ENCODE data around the gene ITGA4. TPM values are rescaled to one million over a fixed set of nuclear protein-coding genes. Genes with fewer than 3 reads are reported as not detected.

Gene ITGA4
- total and polyA plus RNA-seq, 2 of the 13 experiments (the other 11 are each of a cell fraction or from before 2014, with no cell fraction given), result not detected

DNA sequence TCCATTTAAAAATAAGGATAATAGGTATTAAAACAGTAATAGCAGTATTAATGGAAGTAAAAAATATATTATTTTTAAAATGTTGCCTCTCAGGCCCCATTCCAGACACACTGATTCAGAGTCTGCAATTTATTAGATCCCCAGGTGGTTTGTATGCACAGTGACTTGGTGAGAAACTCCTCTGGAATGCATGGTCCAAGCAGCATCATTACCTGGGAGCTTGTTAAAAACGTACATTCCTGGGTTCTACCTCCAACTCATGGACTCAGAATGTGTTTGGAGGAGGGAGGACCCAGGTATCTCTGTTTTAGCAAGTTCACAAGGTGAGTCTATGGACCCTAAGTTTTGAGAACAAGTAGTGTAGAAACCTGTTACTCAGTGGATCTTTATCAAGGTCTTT is 95.6 kb downstream of the ITGA4 start:
- no peaks in the 10 kb centered on the region for H3K27me3 ChIP-seq (ENCODE audit: control insufficient read depth in 1 of 2, insufficient read depth in 2 of 2, low read length in 2 of 2)
- no peak overlapping the region for H3K4me2 ChIP-seq (ENCODE audit: low read depth, low read length)
- CTCF ChIA-PET (ENCODE audit: low intra/inter-chr PET ratio, low total read pairs), result no interaction called here
- intact Hi-C loops (cut with micrococcal nuclease; ENCODE audit: unreplicated experiment), result no loop called here
- no peak for FAIRE-seq
- no peaks in the 10 kb centered on the region for H3K9me3 ChIP-seq (ENCODE audit: low read length)
- DNase-seq (ENCODE audit: low spot score), result no peak
- no peaks in the 10 kb centered on the region for H4K20me1 ChIP-seq (ENCODE audit: insufficient read depth, low read length)
- H2AFZ ChIP-seq (ENCODE audit: low read length), result no peak overlapping the region
- no peaks in the 10 kb centered on the region for H3K4me1 ChIP-seq (ENCODE audit: insufficient read depth, low read length)
- H3K36me3 ChIP-seq (replicated peaks in 1 of 2; ENCODE audit: control insufficient read depth in 1 of 2, insufficient read depth in 2 of 2, low read length in 2 of 2), result no peaks in the 10 kb centered on the region
- H3K79me2 ChIP-seq (ENCODE audit: insufficient read depth, low read length), result no peaks in the 10 kb centered on the region
- no TSS peak for BruUV-seq (replicated peaks)
- TF ChIP-seq GATAD2A (CRISPR knock-in tag; IDR thresholded peaks at IDR 0.05) (no peak), ZHX2 (IDR thresholded peaks at IDR 0.05; ENCODE audit: low read depth) (no peak), ZHX2 (CRISPR knock-in tag; IDR thresholded peaks at IDR 0.05; ENCODE audit: borderline replicate concordance) (no peak), ERF (CRISPR knock-in tag; IDR thresholded peaks at IDR 0.05) (no peak), XRCC5 (optimal IDR thresholded peaks at IDR 0.05; ENCODE audit: low read length) (no peak), ZNF224 (CRISPR knock-in tag; IDR thresholded peaks at IDR 0.05) (no peak), ZNF790 (CRISPR knock-in tag; IDR thresholded peaks at IDR 0.05; ENCODE audit: borderline replicate concordance) (no peak), ZNF556 (CRISPR knock-in tag; IDR thresholded peaks at IDR 0.05; ENCODE audit: borderline replicate concordance) (no peak), GABPB1 (CRISPR knock-in tag; IDR thresholded peaks at IDR 0.05) (no peak), SYNCRIP (IDR thresholded peaks at IDR 0.05; ENCODE audit: insufficient read depth, low read depth, low read length) (no peak), SIN3B (IDR thresholded peaks at IDR 0.05; ENCODE audit: low read length) (no peak), ZNF672 (CRISPR knock-in tag; IDR thresholded peaks at IDR 0.05) (no peak), HMGA1 (CRISPR knock-in tag; conservative IDR thresholded peaks at IDR 0.05) (no peak), ZNF484 (CRISPR knock-in tag; IDR thresholded peaks at IDR 0.05; ENCODE audit: borderline replicate concordance, low read depth) (no peak), ZNF317 (CRISPR knock-in tag; IDR thresholded peaks at IDR 0.05) (no peak), TBX2 (CRISPR knock-in tag; IDR thresholded peaks at IDR 0.05; ENCODE audit: borderline replicate concordance) (no peak)
- H3K9ac ChIP-seq (ENCODE audit: insufficient read depth, low read depth, low read length), result no peak overlapping the region
- 0% methylated on average over 1 of the region's 1 CpG for WGBS (ENCODE audit: low lambda C conversion rate)
- H3K27ac ChIP-seq (ENCODE audit: extremely low read length, insufficient read depth, low read length), result no peak overlapping the region
- ATAC-seq, result no peak
- in situ Hi-C loops (cut with HindIII; ENCODE audit: extremely low pct_ligation_motif_present, low pct_unique_long_range_greater_than_20kb), result no loop called here
- POLR2A ChIA-PET, result no interaction called here
- H3K4me3 ChIP-seq (replicated peaks in 1 of 3; ENCODE audit: insufficient read depth in 1 of 3, low read depth in 2 of 3, low read length in 3 of 3), result no peak overlapping the region

Measured in HepG2 (cell line).